GM12891 (cell line): ENCODE data around the gene HLA-DOB.

Experiments
- POLR2A ChIP-seq: IDR thresholded peaks from 2 replicates; pipeline ENCODE4 v1.6.1; 2011; ENCODE audit warnings: low read depth, low read length, control low read depth
- POLR2AphosphoS5 ChIP-seq: IDR thresholded peaks from 2 replicates; pipeline ENCODE4 v1.6.1; 2011; ENCODE audit warnings: low read depth, low read length, control low read depth

DNA sequence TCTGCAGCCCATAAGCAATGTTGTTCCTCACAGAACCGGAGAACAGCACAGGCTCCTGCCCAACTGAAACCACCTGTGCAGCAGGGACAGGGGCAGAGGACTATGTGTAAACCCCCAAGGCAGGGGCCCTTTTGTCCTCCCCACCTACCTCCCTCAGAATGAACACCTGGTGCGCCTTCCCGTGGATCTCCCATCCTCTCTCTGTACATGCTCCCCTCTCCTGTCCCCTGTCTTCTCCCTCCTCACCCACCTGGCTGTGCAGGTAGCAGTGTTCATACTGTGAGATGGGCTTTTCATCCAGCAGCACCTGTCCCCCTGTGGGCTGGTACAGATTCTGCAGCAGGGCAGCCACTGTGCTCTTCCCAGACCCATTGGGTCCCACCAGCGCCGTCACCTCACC lies 13.2 kb upstream of the HLA-DOB start:
- TF ChIP-seq POLR2AphosphoS5 = no peak
- TF ChIP-seq POLR2A = no peak
